Measurements from ENCODE around the gene FMOD.

- TF ChIP-seq YY1 (IDR thresholded peaks at IDR 0.05; ENCODE audit: insufficient read depth, insufficient read length) = no peak
- no peak for TF ChIP-seq ZNF274 (IDR thresholded peaks at IDR 0.05; ENCODE audit: low read depth, low read length)
- TF ChIP-seq SUZ12 (IDR thresholded peaks at IDR 0.05; ENCODE audit: extremely low read depth, insufficient read depth, insufficient read length) = no peak
These were observed 50.2 kb downstream of the FMOD start for GRCh38 chr1:203300441-203301330.
